GM23338 (cell line): ENCODE measurements around the gene CRBN. TPM values are rescaled to one million over a fixed set of nuclear protein-coding genes. Genes with fewer than 3 reads are reported as not detected.

Experiments used
- ATAC-seq: fragments of 200-7000 bp; cut with Tn5 transposase; 3 replicates; pipeline ENCODE4 v1.9.1; 2020
- DNase-seq: peaks from one replicate; pipeline ENCODE4 v3.0.0-alpha.2; 2015; ENCODE audit warnings: low spot score
- H2AFZ ChIP-seq: fragments of 200-600 bp; sonication (generic); 2 replicates; pipeline ENCODE4 v1.8.0; 2016; ENCODE audit warnings: antibody characterized with exemption, mild to moderate bottlenecking, moderate library complexity
- H3F3A ChIP-seq: fragments of 200-600 bp; sonication (generic); replicated peaks from 2 replicates; pipeline ENCODE4 v1.8.0; 2017; ENCODE audit warnings: antibody characterized with exemption, mixed run types, low read depth
- H3K27ac ChIP-seq: fragments of 200-600 bp; sonication (generic); 2 replicates; pipeline ENCODE4 v1.6.1; 2016; ENCODE audit warnings: low read depth
- H3K27me3 ChIP-seq: fragments of 200-600 bp; sonication (generic); 2 replicates; pipeline ENCODE4 v1.8.0; 2016; ENCODE audit warnings: mild to moderate bottlenecking, mixed run types, moderate library complexity; ENCODE audit not compliant: insufficient read depth
- H3K36me3 ChIP-seq: fragments of 200-600 bp; sonication (generic); 2 replicates; pipeline ENCODE4 v1.8.0; 2016; ENCODE audit warnings: mild to moderate bottlenecking; ENCODE audit not compliant: insufficient read depth
- H3K4me1 ChIP-seq: fragments of 200-600 bp; sonication (generic); 2 replicates; pipeline ENCODE4 v1.8.0; 2016; ENCODE audit warnings: mild to moderate bottlenecking, moderate library complexity; ENCODE audit not compliant: insufficient read depth
- H3K4me2 ChIP-seq: fragments of 200-600 bp; sonication (generic); 2 replicates; pipeline ENCODE4 v1.7.1; 2017; ENCODE audit warnings: mixed run types
- H3K4me3 ChIP-seq: fragments of 200-600 bp; sonication (generic); 2 replicates; pipeline ENCODE4 v1.6.1; 2016; ENCODE audit warnings: mixed run types
- H3K79me2 ChIP-seq: fragments of 200-600 bp; sonication (generic); replicated peaks from 2 replicates; pipeline ENCODE4 v1.8.0; 2017; ENCODE audit warnings: mild to moderate bottlenecking; ENCODE audit not compliant: insufficient read depth
- H3K9me2 ChIP-seq: fragments of 200-600 bp; sonication (generic); 2 replicates; pipeline ENCODE4 v1.8.0; 2017; ENCODE audit not compliant: insufficient read depth
- H4K20me1 ChIP-seq: fragments of 200-600 bp; sonication (generic); replicated peaks from 2 replicates; pipeline ENCODE4 v1.8.0; 2017; ENCODE audit warnings: mild to moderate bottlenecking; ENCODE audit not compliant: insufficient read depth
- H3K27ac Mint-ChIP-seq: 2 replicates; pipeline ENCODE4 v1.8.0; 2020; ENCODE audit warnings: inconsistent platforms, mild to moderate bottlenecking, moderate library complexity, mixed read lengths
- H3K27me3 Mint-ChIP-seq: 3 replicates; pipeline ENCODE4 v1.8.0; 2022; ENCODE audit warnings: low read depth, mild to moderate bottlenecking, moderate library complexity, mixed read lengths, inconsistent platforms; ENCODE audit not compliant: insufficient read depth, poor library complexity
- H3K36me3 Mint-ChIP-seq: 3 replicates; pipeline ENCODE4 v1.8.0; 2021; ENCODE audit warnings: low read depth, mild to moderate bottlenecking, inconsistent platforms, moderate library complexity, mixed read lengths
- H3K4me1 Mint-ChIP-seq: 3 replicates; pipeline ENCODE4 v1.8.0; 2020; ENCODE audit warnings: mild to moderate bottlenecking, inconsistent platforms, mixed read lengths
- H3K4me3 Mint-ChIP-seq: 3 replicates; pipeline ENCODE4 v1.8.0; 2021; ENCODE audit warnings: moderate library complexity, mild to moderate bottlenecking, inconsistent platforms, mixed read lengths
- H3K9me3 Mint-ChIP-seq: 3 replicates; pipeline ENCODE4 v1.8.0; 2020; ENCODE audit warnings: moderate library complexity, mild to moderate bottlenecking, inconsistent platforms, mixed read lengths
- CTCF ChIP-seq, 2 experiments: fragments of 200-600 bp in 1 of 2; sonication (generic) in 1 of 2; conservative IDR thresholded peaks; 2 replicates each; pipeline versions ENCODE4 v1.5.1 to v1.6.1; 2016 to 2017; ENCODE audit warnings: antibody characterized with exemption in 2 of 2, low read depth in 2 of 2, mild to moderate bottlenecking in 2 of 2, moderate library complexity in 1 of 2
- EZH2 ChIP-seq: fragments of 200-600 bp; sonication (generic); IDR thresholded peaks from one replicate; pipeline ENCODE4 v1.8.0; 2017; ENCODE audit warnings: antibody characterized with exemption, mild to moderate bottlenecking, low read depth; ENCODE audit not compliant: unreplicated experiment
- JUNB ChIP-seq: IDR thresholded peaks from one replicate; pipeline ENCODE4 v1.6.1; 2016; ENCODE audit warnings: antibody characterized with exemption; ENCODE audit not compliant: unreplicated experiment
- POLR2AphosphoS5 ChIP-seq: IDR thresholded peaks from 2 replicates; pipeline ENCODE4 v1.6.1; 2016; ENCODE audit warnings: antibody characterized with exemption, low read depth
- STAT1 ChIP-seq: IDR thresholded peaks from one replicate; pipeline ENCODE4 v1.6.1; 2016; ENCODE audit warnings: antibody characterized with exemption; ENCODE audit not compliant: unreplicated experiment
- ZNF462 ChIP-seq: fragments of 250-450 bp; sonication (Bioruptor Pico); IDR thresholded peaks from 2 replicates; pipeline ENCODE4 v1.5.0; 2020; ENCODE audit warnings: mild to moderate bottlenecking, moderate library complexity
- polyA plus RNA-seq: library from polyadenylated mRNA; unstranded; fragments of >200 nt; fragmentation: Nextera tagmentation; extraction: Ambion mirVana; gene quantifications from 2 replicates; pipeline ENCODE4 v1.2.1, GENCODE V29; 2016
- total RNA-seq: library from RNA; depleted of rRNA; stranded (reverse); fragments of >200 nt; shearing (Covaris generic); gene quantifications from 2 replicates; pipeline ENCODE4 v1.2.3, GENCODE V29; 2014
- TF ChIP-seq, protein P1 (sequence below): IDR thresholded peaks from 2 replicates; pipeline ENCODE4 v1.6.1; 2016; ENCODE audit warnings: antibody characterized with exemption
- TF ChIP-seq, protein P2 (sequence below): IDR thresholded peaks from one replicate; pipeline ENCODE4 v1.6.1; 2018; ENCODE audit warnings: antibody characterized with exemption; ENCODE audit not compliant: unreplicated experiment

The CRBN gene
- total and polyA plus RNA-seq, 2 experiments from 2014 or later = 33.6 to 41.7 TPM

DNA sequence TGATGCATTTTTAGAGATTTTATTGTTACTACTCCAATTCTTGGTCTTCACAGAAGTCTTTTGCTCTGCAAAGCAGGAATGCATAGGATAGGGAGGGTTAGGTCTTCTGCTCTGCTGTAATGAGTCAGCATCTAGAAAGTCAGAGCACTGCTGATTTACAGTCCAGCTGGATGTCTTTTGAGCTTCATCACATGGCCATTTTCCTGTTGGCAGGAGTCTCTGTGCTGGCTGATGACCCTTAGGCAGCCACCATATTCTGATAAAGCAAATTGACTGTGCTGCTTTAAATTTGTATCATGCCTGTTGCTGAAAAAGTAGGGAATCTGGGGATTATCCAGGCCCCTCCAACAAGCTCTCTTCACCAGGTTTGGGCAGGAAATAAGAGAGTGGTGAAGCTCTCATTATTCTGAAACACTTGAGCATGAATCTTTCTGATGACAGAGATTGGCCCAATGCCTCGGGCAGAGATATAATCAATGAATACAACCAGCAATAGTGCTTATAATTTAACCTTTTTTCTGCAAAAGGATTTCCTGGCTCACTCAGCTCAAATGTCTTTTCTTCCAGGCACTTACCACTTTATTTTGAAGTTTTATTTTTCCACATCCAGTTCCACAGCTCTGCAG is 9.7 kb upstream of the CRBN start:
- no peak for TF ChIP-seq CTCF (conservative IDR thresholded peaks at IDR 0.05; ENCODE audit: low read depth in 2 of 2)
- TF ChIP-seq STAT1 = no peak
- TF ChIP-seq, protein P1, sequence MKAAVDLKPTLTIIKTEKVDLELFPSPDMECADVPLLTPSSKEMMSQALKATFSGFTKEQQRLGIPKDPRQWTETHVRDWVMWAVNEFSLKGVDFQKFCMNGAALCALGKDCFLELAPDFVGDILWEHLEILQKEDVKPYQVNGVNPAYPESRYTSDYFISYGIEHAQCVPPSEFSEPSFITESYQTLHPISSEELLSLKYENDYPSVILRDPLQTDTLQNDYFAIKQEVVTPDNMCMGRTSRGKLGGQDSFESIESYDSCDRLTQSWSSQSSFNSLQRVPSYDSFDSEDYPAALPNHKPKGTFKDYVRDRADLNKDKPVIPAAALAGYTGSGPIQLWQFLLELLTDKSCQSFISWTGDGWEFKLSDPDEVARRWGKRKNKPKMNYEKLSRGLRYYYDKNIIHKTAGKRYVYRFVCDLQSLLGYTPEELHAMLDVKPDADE = no peak
- no peak for TF ChIP-seq JUNB
- no peak for TF ChIP-seq POLR2AphosphoS5
- no peak for TF ChIP-seq EZH2
- H3K27me3 ChIP-seq = no peaks in the 10 kb centered on the region
- Mint-ChIP-seq H3K4me3 (no peak overlapping the region), H3K4me1 (no peaks in the 10 kb centered on the region), H3K36me3 (peaks cover 4% of the 10 kb centered on the region; the same call in 1 of the 3 replicates), H3K27ac (no peak overlapping the region), H3K9me3 (peaks cover 82% of the 10 kb centered on the region), H3K27me3 (no peaks in the 10 kb centered on the region)
- ATAC-seq (no peak), DNase-seq (no peak)
- H3K27ac ChIP-seq = no peak overlapping the region
- 0 out of 2 replicates have a peak, but pooled peaks cover 3% of the 10 kb centered on the region for H3K9me2 ChIP-seq
- H4K20me1 ChIP-seq = no peaks in the 10 kb centered on the region
- no peaks in the 10 kb centered on the region for H3K36me3 ChIP-seq
- H3K4me3 ChIP-seq = no peak overlapping the region
- no peak overlapping the region for H3K4me2 ChIP-seq
- H2AFZ ChIP-seq = no peak overlapping the region
- H3K79me2 ChIP-seq = no peaks in the 10 kb centered on the region
- H3F3A ChIP-seq = no peaks in the 10 kb centered on the region
- H3K4me1 ChIP-seq = no peaks in the 10 kb centered on the region

- DNase-seq = no peak
- Histone ChIP-seq H3K4me3 (no peak overlapping the region), H3K27me3 (no peaks in the 10 kb centered on the region), H3K4me2 (no peak overlapping the region), H3K27ac (no peak overlapping the region), H2AFZ (no peak overlapping the region), H3F3A (no peaks in the 10 kb centered on the region), H3K36me3 (no peaks in the 10 kb centered on the region), H3K9me2 (0 out of 2 replicates have a peak, but pooled peaks cover 3% of the 10 kb centered on the region), H3K79me2 (no peaks in the 10 kb centered on the region), H4K20me1 (no peaks in the 10 kb centered on the region), H3K4me1 (no peaks in the 10 kb centered on the region)
- ATAC-seq = no peak
- Mint-ChIP-seq H3K36me3 (peaks cover 4% of the 10 kb centered on the region; the same call in 1 of the 3 replicates), H3K27ac (no peak overlapping the region), H3K27me3 (no peaks in the 10 kb centered on the region), H3K4me3 (no peak overlapping the region), H3K9me3 (peaks cover 64% of the 10 kb centered on the region), H3K4me1 (no peaks in the 10 kb centered on the region)
- no peak for TF ChIP-seq ZNF462 (CRISPR knock-in tag)
- TF ChIP-seq, protein P2, sequence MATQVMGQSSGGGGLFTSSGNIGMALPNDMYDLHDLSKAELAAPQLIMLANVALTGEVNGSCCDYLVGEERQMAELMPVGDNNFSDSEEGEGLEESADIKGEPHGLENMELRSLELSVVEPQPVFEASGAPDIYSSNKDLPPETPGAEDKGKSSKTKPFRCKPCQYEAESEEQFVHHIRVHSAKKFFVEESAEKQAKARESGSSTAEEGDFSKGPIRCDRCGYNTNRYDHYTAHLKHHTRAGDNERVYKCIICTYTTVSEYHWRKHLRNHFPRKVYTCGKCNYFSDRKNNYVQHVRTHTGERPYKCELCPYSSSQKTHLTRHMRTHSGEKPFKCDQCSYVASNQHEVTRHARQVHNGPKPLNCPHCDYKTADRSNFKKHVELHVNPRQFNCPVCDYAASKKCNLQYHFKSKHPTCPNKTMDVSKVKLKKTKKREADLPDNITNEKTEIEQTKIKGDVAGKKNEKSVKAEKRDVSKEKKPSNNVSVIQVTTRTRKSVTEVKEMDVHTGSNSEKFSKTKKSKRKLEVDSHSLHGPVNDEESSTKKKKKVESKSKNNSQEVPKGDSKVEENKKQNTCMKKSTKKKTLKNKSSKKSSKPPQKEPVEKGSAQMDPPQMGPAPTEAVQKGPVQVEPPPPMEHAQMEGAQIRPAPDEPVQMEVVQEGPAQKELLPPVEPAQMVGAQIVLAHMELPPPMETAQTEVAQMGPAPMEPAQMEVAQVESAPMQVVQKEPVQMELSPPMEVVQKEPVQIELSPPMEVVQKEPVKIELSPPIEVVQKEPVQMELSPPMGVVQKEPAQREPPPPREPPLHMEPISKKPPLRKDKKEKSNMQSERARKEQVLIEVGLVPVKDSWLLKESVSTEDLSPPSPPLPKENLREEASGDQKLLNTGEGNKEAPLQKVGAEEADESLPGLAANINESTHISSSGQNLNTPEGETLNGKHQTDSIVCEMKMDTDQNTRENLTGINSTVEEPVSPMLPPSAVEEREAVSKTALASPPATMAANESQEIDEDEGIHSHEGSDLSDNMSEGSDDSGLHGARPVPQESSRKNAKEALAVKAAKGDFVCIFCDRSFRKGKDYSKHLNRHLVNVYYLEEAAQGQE = no peak
Measured at GRCh38 chr3:3184876-3185275, 5.4 kb upstream of the CRBN start.
